ENCODE data around the gene CRTC3.

DNA sequence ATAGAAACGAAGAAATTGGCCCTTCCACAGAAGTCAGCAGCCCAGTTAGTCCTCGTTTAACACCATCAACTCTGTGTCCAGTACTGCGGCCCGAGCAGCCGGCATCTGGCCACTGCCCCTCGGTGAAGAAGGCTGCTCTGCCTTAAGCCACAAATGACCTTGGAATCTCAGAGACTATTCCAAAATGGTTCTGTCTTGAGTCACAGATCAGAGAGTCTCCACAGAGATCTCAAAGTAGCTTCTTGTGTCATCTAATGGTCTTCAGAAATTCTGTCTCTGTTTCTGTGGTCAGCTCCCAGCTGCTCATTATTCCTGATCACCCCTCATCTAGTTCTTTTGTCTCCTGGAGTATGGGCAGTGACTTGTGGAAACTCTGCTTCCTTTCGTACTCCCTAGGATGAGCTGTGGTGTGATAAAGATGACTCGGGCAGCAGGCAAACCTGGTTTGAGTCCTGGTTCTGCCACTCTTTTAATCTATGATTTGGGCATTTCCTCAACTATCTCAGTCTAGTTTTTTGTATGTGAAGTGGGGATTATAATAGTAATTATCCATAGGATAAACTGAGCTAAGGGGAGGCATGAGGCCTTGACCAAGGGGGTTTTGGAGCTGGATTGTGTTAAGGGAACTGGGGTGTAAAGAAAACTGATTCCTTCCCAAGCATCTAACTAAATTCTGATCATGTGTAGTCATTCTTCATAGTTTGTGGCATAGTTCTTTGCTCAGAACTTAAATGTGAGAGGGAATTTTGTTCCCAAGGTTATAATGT is 22.6 kb downstream of the CRTC3 start:
- TF ChIP-seq EZH2 (IDR thresholded peaks at IDR 0.05; ENCODE audit: borderline replicate concordance, low read depth, low read length, severe bottlenecking) = no peak
- TF ChIP-seq CTCF (IDR thresholded peaks at IDR 0.05; ENCODE audit: extremely low read depth in 1 of 2, insufficient read depth in 1 of 2, low read depth in 1 of 2, low read length in 2 of 2) = no peak
- TF ChIP-seq JUN (IDR thresholded peaks at IDR 0.05; ENCODE audit: borderline replicate concordance, insufficient read depth, insufficient read length, low read depth) = no peak
- TF ChIP-seq, protein P1, sequence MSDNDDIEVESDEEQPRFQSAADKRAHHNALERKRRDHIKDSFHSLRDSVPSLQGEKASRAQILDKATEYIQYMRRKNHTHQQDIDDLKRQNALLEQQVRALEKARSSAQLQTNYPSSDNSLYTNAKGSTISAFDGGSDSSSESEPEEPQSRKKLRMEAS (IDR thresholded peaks at IDR 0.05; ENCODE audit: insufficient read depth, insufficient read length) = no peak
- no peak for TF ChIP-seq MYC (IDR thresholded peaks at IDR 0.05; ENCODE audit: low read depth, low read length)
- no peak for TF ChIP-seq POLR2AphosphoS5 (IDR thresholded peaks at IDR 0.05; ENCODE audit: insufficient read depth, low read depth, low read length)
